ENCODE measurements around the gene TXNDC5. TPM values are rescaled to one million over a fixed set of nuclear protein-coding genes. Genes with fewer than 3 reads are reported as not detected.

TXNDC5 gene
- total RNA-seq, 4 donors from 2014 or later = 113 to 159 (median 132) TPM

DNA sequence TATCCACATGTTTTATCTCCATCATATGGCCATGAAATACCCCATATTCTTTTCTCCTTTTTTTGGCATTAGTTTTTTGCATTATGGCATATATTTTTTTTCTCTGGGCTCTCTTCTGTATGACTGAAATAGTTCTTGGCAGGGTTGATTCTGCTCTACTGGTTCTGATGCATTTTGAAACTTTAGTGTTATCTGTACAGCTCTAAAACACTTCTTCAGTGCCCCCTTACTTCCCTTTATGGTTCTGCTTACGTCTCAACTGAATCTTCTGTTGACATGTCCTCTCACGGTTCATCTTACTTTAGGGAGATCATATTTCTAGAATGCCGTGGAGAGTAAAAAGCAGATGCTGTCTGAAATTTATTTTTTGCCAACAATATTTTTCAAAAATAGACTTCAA, 23.2 kb upstream of the TXNDC5 start:
- H3K9me3 ChIP-seq = no peaks in the 10 kb centered on the region
- no peak overlapping the region for H3K27ac ChIP-seq
- no peak overlapping the region for H3K4me3 ChIP-seq (replicated peaks in 1 of 3)
- H3K36me3 ChIP-seq = no peaks in the 10 kb centered on the region
- TF ChIP-seq POLR2A (IDR thresholded peaks at IDR 0.05) = no peak
- TF ChIP-seq CTCF (IDR thresholded peaks at IDR 0.05) = no peak
- WGBS, 2 donors = 71 to 76% methylated on average over 3 of the region's 3 CpGs
- no peaks in the 10 kb centered on the region for H3K4me1 ChIP-seq
- no peak for DNase-seq
- intact Hi-C loops (cut with DNase I) = no loop called here
- no peaks in the 10 kb centered on the region for H3K27me3 ChIP-seq

DNA sequence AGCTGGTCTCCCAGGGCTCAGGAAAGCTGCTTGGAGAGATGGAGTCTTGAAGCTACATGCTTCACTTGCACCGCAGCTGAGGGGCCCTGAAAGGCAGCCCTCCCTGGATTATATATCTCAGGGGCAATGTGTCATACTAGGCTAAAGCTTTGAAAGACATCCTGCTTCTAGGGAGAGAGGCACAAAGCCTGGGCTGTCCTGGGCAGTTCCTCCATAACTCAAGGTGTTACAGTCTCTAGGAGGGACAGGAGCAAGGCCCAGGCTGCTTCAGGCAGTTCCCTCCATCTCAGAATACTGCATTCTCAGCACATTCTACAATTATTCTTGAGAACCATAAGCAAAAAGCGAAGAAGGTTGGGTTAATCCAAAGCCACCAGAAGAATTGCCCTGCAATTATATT, 22.0 kb upstream of the TXNDC5 start:
- intact Hi-C loops (cut with DNase I) = no loop called here
- Histone ChIP-seq H3K4me3 (replicated peaks in 1 of 3) (no peak overlapping the region), H3K27ac (no peak overlapping the region), H3K27me3 (no peaks in the 10 kb centered on the region), H3K36me3 (no peaks in the 10 kb centered on the region), H3K9me3 (no peaks in the 10 kb centered on the region), H3K4me1 (no peaks in the 10 kb centered on the region)
- TF ChIP-seq CTCF (IDR thresholded peaks at IDR 0.05) = no peak
- no peak for TF ChIP-seq POLR2A (IDR thresholded peaks at IDR 0.05)
- no peak for DNase-seq
- WGBS, 2 donors = 90 to 100% methylated on average over 2 of the region's 2 CpGs

- H3K4me1 ChIP-seq = no peaks in the 10 kb centered on the region
- no peaks in the 10 kb centered on the region for H3K36me3 ChIP-seq
- no peak overlapping the region for H3K4me3 ChIP-seq (replicated peaks in 1 of 3)
- H3K9me3 ChIP-seq = no peaks in the 10 kb centered on the region
- intact Hi-C loops (cut with DNase I) = no loop called here
- TF ChIP-seq POLR2A (IDR thresholded peaks at IDR 0.05) = no peak
- TF ChIP-seq CTCF (IDR thresholded peaks at IDR 0.05) = no peak
- H3K27me3 ChIP-seq = no peaks in the 10 kb centered on the region
- H3K27ac ChIP-seq = no peak overlapping the region
- DNase-seq = no peak
Observed at GRCh38 chr6:7924867-7925266, 14.3 kb upstream of the TXNDC5 start.

GRCh38 chr6:7922596-7922995, 12.0 kb upstream of the TXNDC5 start:
- intact Hi-C loops (cut with DNase I) = no loop called here
- no peaks in the 10 kb centered on the region for H3K4me1 ChIP-seq
- 96% methylated on average over 1 of the region's 1 CpG for WGBS, 2 donors

DNA sequence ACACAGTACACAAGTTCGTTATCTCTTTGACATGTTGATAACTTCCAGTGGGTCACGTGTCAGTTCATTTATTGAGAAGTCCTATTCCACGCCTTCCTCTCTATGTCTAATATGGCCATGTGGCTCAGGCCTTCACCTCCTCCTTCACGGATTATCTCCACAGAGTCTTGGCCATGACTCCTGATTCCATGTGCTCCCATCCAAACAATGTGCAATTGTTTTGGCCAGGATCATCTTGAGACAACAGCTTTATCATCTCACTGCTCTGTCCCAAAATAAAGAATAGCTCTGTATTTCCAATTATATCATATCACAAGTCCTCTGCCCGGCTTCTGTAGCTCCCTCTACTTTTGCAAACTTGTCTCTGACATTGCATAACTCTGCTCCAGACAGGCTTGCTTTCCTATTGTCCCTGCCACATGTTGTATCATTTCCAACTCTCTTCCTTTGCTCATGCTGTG, 11.1 kb upstream of the TXNDC5 start:
- no peaks in the 10 kb centered on the region for H3K36me3 ChIP-seq
- H3K9me3 ChIP-seq = no peaks in the 10 kb centered on the region
- intact Hi-C loops (cut with DNase I) = no loop called here
- H3K4me3 ChIP-seq (replicated peaks in 1 of 3) = no peak overlapping the region
- no peaks in the 10 kb centered on the region for H3K4me1 ChIP-seq
- H3K27ac ChIP-seq = no peak overlapping the region
- no peak for TF ChIP-seq POLR2A (IDR thresholded peaks at IDR 0.05)
- TF ChIP-seq CTCF (IDR thresholded peaks at IDR 0.05) = no peak
- no peak for DNase-seq
- H3K27me3 ChIP-seq = no peaks in the 10 kb centered on the region
- WGBS, 2 donors = 84 to 90% methylated on average over 5 of the region's 5 CpGs

More at GRCh38 chr6:7922596-7922995, 12.0 kb upstream of the TXNDC5 start:
- H3K36me3 ChIP-seq = no peaks in the 10 kb centered on the region
- no peak for DNase-seq
- no peaks in the 10 kb centered on the region for H3K27me3 ChIP-seq
- no peak for TF ChIP-seq CTCF (IDR thresholded peaks at IDR 0.05)
- no peak for TF ChIP-seq POLR2A (IDR thresholded peaks at IDR 0.05)
- H3K9me3 ChIP-seq = no peaks in the 10 kb centered on the region
- H3K4me3 ChIP-seq (replicated peaks in 1 of 3) = no peak overlapping the region
- no peak overlapping the region for H3K27ac ChIP-seq

Measured in thyroid gland (tissue), 4 donors.